ENCODE data around the gene GLO1.

GLO1 gene

DNA sequence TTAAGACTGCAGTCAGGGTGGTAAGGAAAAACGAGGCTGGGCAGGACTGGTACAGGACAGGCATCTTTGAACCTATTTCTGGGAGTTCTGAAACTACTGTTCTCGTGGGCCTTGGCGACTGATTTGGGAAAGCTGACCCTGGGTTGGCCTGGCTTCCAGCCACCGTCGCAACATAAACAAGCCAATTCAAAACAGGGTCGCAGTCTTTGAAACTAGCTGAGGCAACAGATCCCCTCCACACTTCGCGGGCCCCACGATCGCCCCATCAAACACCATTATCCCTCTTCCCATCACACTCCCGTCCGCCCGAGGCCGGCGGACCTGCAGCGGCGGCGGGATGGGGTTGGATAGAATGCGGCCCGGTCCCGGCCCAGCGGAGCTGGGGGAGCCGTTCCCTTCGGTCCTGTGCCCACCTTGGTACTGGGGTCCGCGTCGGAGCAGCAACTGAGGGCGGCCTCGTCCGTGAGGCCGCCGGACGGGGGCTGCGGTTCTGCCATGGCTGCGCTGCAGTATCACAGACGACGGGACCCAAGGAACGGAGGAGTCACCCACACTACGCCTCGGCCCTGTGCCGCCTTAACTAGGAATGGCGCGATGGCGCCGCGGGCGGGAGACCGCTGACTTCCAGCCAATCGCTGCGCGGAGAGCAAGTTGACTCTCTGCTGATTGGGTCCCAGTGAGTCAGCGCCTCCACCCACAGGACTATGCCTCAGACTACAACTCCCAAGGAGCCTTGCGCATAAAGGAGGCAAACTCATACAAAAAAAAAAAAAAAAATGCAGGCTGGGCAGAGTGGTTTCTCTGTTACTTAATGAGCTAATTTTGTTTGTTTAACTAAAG lies at the start of gene GLO1:
TSS of gene GLO1 (minus strand) at position 588 of the 840 bp plus-strand sequence. CDS start at position 497, 91 bp downstream.
- FAIRE-seq = peak; percentile 97
- DNase-seq (ENCODE audit: extremely low spot score, insufficient read length, low read depth) = peak; percentile 98

DNA sequence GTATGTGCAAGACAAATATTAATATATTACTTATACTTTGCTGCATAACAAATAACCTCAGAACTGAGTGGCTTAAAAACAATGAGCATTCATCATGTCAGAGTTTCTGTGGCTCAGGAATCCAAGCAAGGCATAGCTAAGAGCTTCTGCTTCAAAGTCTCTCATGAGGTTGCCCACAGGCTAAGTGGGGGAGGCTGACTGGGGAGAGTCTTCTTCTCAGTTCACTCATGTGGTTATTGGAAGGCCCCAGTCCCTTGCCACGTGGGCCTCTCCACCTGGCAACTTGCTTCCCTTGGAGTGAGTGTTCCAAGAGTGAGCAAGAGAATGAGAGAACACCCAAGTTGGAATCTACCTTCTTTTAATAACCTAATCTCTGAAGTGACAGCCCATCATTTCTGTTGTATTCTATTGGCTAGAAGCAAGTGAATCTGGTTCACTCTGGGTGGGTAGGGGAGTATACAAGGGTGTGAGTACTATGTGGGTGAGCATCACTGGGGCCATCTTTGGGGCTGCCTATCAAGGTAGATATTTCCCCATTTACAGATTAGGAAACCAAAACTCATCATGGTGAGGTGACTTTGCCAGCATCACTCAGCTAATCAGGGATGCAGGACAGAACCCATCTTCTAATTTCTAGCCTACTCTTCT lies 48.1 kb upstream of the GLO1 start:
- DNase-seq (ENCODE audit: extremely low spot score, insufficient read length, low read depth) (no peak), FAIRE-seq (no peak)

DNA sequence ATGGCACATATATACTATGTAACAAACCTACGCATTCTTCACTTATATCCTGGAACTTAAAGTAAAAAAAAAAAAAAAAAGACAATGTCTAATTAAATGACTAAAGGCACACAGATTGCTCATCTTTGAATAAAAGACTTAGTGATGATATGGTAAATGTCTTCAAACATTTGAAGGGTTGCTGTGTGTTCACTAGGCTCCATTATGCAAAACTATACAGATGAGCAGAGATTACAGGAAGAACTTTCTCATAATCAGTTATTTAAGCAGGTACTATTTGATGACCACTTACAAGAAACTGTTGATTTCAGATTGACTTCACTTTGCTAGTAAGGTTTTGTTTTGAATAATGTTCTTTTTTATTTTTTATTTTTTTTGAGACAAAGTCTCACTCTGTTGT lies 46.5 kb upstream of the GLO1 start:
- DNase-seq (ENCODE audit: extremely low spot score, insufficient read length, low read depth) (no peak), FAIRE-seq (no peak)

DNA sequence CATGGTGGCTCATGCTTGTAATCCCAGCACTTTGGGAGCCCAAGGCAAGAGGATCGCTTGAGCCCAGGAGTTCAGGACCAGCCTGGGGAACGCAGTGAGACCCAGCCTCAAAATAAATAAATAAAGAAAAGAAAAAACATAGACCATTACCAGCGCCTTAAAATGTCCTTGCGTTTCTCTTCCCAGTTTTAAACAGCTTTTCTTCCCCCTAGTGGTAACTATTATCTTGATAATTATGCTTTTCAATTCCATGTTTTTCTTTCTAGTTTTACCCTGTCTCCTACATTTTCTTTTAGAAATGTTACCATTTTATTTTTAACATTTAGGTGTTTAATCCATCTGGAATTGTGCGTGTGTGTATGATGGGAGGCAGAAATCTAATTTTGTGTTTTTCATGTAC lies 36.6 kb upstream of the GLO1 start:
- FAIRE-seq = peak; percentile 18
- no peak for DNase-seq (ENCODE audit: extremely low spot score, insufficient read length, low read depth)

DNA sequence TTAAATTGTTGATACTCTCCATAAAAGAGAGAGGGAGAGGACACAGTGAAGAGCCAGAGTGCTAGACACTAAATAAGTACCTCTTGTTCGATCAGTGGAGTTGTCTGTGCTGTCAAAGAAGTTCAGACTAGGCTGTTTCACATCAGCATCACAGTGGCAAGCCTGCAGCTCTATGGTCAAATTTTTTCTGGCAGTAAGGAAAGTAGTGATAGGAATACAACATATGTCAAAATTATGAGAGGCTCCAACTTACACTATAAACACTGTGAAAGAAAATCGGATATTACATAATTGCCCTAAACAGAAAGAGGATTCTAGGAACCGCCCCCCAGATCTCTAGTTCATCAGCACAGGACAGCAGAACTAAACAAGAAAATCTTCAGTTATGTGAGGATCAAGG lies 35.3 kb upstream of the GLO1 start:
- DNase-seq (ENCODE audit: extremely low spot score, insufficient read length, low read depth) (no peak), FAIRE-seq (no peak)

DNA sequence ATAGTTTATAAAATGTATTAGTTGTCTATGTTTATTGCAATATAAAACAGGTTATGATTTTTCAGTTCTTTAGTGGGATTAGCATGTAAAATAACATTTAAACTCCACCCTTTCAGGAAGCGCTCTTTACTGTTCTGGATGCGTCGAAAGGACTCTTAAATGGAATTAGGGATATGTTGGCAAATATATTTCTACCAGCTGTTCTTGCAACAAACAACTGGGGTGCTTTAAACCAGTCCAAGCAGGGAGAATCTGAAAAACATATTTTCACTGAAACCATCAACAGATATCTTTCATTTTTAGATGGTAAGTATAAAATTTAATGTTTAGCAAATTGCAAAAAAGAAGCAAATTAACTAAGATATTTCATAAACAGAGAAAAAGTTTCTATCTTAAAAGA lies 34.0 kb upstream of the GLO1 start:
- DNase-seq (ENCODE audit: extremely low spot score, insufficient read length, low read depth) (no peak), FAIRE-seq (no peak)

DNA sequence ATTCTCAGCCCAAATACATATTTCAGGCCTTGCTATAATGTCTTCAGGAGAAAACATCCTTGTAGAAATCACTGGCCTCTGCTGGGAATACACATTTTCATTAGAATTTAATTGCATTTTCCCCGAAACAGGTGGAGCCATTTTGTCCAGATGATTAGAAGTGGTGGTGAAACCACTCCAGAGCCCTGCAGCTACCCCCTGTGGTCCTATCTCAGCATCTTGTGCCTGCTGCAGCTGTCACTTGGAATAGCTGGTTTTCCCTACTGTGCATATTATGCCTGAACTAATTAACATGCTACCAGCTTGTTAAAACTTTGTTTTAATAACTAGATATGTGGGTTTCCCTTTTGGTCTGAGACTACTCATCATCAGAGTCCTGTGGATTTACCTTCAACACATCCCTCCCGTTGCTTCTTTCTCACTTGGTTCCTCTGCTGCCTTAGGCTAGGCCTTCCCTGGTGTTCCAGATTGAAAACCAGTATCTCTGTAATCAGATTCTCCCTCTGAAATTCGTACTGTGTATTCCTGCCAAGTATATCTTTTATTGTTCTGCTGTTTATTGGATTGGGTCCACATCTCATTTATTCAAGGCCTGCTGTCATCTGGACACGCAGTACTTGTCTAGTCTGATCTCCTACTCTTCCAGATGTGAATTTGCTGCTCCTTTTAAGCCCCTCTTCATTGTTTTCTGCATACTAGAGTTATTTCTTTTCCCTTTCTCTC lies 27.4 kb upstream of the GLO1 start:
- no peak for FAIRE-seq

DNA sequence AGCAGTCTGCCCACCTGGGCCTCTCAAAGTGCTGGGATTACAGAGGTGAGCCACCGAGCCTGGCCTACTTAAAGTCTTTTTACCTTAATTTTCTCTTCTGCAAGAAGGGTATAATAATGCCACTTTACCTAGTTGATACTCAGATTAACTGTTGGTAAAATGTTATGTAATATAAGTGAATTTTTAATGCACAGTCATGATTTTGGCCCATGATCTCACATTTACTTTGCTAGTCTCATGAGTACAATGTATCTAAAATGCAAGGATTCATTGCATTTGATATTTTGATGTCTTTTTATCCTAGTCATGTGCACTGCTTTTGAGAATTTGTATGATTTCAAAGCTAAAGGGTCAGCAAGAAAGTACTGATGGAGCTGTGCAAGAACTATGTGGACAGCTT lies 25.3 kb upstream of the GLO1 start:
- DNase-seq (ENCODE audit: extremely low spot score, insufficient read length, low read depth) = no peak
- FAIRE-seq = no peak

More for the DNA sequence above, 27.4 kb upstream of the GLO1 start:
- DNase-seq (ENCODE audit: extremely low spot score, insufficient read length, low read depth) = no peak

DNA sequence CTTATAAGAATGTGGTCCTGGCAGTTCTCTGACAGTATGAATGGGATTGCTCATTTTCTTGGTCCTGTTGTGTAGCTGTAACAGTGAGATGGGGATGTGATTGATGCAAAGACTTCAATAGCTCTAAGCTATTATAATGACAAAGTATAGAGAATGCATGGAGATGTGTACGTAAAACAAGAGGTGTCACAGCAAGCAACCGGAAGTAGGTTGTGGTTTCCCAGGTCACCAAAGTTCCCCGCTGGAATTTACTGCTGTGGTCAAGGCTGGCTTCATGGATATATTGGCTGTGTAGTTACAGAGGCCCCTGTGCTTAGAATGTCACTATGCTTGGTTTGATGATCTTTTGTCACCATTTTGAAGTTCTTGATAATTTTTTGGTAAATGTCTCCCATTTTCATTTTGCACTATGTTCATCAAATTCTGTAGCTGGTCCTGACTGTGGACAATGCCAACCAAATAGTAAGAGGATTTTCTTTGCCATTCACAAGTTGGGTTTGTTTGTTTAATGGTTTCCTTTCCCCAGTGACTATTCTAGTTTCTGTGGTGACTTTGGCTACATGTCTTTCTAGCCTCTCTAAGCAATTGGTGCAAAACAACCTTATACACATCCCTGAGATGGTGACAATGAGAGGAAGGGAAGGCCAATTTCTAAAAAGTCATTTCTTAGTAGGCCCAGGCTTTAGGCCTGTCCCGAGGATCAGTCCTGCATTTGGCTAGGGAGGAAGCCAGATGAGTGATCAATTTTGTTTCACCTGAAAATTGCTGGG lies 22.7 kb upstream of the GLO1 start:
- FAIRE-seq (peak; percentile 62), DNase-seq (ENCODE audit: extremely low spot score, insufficient read length, low read depth) (no peak)

DNA sequence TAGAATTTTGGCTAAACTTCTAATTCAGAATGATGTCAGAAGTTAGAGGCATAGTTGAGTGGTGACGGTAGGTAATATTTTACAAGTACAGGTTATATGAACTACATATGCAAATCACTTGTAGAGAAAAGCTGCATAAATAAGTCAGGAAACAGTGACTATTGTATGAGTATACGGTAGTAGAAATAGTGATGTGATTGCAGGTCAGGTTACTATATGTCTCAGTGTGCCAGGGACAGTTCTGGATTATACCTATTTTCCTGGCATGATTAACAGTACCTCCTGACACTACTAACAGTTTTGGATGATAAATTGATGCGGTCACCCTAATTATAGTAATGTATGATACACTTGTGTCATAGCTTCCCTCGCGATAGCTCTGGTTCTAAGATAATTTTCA lies 21.4 kb upstream of the GLO1 start:
- no peak for DNase-seq (ENCODE audit: extremely low spot score, insufficient read length, low read depth)
- FAIRE-seq = no peak

DNA sequence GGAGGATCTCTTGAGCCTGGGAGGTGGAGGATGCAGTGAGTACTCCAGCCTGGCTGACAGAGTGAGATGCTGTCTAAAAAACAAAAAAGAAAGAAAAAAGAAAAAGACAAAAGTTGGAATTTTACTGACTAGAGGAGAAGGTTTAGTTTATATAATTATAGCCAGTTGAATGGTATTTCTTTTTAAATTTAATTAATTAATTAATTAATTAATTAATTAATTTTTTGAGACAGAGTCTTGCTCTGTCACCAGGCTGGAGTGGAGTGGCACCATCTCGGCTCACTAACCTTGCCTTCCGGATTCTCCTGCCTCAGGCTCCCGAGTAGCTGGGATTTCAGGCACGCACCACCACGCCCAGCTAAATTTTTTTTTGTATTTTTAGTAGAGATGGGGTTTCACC lies 20.8 kb upstream of the GLO1 start:
- no peak for DNase-seq (ENCODE audit: extremely low spot score, insufficient read length, low read depth)
- FAIRE-seq = no peak

DNA sequence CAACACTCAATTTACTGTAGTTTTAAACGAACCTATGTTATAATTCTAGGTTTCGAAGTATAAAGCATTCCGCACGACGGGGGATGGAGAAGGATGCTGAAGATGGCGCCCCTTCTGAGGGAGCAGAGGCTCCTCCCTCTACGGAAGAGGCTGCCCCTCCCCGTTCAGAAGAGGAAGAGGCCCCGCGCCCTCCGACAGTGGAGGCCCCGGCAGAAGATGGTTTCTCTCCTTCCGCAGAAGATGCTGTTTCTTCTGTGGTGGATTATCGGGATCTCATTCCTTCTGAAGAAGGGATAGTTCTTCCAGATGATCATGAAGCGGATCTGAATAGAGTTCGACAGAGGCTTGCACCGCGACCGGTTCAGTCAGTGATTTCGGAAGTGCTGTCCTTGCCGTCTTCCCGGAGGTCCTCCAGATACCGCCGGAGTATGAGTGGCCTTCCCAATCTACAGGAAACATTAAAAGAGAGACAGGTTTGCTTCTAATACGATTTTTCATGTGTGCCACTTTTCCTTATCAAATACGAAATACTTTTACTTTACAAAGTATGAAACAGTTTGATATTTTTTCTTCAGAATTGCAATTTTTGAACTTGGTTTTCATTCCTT lies 19.9 kb upstream of the GLO1 start:
- FAIRE-seq = no peak
- no peak for DNase-seq (ENCODE audit: extremely low spot score, insufficient read length, low read depth)

DNA sequence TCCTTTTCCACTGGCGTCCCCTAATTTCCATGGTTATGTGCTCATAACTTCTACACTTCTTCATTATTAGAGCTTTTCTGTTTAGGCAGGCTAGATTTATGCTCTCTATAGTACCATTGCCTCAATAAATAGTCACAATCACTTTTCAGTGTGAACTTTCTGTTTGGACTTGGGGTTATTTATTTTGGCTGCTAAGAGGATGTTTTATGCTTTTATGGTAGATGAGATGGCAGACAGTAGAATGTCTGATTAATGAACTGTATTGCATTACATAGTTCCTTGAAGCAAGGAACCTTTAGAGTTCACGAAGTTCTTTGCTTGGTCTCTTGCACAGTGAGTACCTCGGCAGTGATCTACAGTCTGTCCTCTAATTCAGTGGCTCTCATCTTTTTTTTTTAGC lies 19.1 kb upstream of the GLO1 start:
- FAIRE-seq (no peak), DNase-seq (ENCODE audit: extremely low spot score, insufficient read length, low read depth) (no peak)

DNA sequence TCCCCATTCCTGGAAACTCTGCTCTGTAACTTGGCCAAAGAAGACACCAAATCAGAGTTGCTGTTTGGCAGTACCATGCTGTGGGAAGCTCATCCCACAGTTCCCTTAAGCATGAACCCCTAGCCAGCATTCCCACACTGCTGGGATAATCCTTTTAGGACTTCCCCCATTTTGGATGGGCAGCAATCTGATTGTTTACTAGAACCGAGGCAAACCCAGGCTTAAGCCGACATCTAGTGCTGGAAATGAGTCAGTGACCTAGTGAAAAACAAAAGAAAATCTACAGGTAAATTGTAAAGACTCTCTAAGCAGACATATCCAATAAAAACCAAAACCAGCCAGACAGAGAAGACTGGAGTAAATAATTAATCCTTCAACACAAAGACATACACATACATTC lies 17.4 kb upstream of the GLO1 start:
- DNase-seq (ENCODE audit: extremely low spot score, insufficient read length, low read depth) = no peak
- no peak for FAIRE-seq

DNA sequence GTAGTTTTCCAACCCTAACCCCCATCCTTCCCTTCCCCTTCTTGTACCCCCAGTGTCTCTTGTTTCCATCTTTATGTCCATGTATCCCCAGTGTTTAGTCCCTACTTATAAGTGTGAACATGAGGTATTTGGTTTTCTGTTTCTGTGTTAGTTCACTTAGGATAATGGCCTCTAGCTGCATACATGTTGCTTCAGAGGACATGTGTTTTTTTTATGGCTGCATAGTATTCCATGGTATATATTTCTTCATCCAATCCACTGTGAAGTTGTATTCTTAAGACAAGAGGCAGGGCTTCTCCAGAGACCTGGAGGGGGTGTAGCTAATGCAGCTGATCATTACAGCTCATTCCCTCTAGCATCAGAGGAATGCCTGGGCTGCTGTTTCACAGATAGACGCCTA lies 16.4 kb upstream of the GLO1 start:
- DNase-seq (ENCODE audit: extremely low spot score, insufficient read length, low read depth) = no peak
- FAIRE-seq = no peak

DNA sequence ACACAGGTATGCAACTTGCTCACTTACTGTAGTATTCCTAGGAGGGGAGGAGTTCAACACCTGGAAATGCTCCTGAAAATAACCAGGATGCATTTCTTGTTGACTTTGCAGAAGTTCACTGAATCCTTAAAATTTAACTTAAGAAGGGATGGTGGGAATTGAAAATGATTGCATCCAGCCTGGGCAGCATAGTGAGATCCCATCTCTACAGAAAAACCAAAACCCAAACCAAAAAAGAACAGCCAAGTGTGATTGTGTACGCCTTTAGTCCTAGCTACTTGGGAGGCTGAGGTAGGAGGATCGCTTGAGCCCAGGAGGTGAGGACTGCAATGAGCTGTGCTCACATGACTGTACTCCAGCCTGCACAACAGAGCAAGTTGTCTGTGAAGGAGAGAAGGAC lies 13.9 kb upstream of the GLO1 start:
- DNase-seq (ENCODE audit: extremely low spot score, insufficient read length, low read depth) (no peak), FAIRE-seq (no peak)

DNA sequence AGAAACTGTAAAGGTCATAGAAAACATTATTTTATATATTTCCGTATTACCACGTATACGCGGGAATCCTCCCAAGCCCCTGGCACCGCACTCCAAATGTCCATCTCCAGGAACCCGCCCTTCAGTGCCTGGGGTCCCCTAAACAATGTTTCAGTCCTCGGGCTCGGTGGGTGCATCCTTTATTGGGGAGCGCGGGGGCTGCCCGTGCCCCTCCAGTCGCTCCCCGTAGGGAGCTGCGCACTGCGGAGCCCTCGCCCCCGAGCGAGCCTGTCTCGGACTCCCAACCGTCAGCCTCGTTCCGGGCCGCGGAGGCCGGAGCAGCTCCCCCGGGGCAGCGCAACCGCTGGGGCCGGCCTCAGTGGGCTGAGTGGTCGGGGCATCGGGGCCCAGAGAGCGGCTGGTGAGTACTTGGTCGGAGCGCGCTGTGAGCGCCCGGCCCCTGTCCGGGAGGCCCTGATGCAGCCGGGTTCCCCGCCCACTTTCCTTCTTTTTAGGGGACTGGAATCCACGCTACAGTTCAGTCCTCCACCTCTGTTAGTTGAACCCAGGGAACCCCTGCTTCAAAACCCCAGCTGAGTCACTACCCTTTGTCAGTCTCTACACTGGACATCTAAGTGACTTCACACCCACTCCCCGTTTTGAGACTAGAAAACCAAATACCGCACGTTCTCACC lies 12.2 kb upstream of the GLO1 start, which contains the start of gene DNAH8:
TSS of gene DNAH8 (plus strand) at position 296 of the 674 bp plus-strand sequence. CDS start 7,499 bp downstream, outside the sequence.
- DNase-seq (ENCODE audit: extremely low spot score, insufficient read length, low read depth) = no peak

DNA sequence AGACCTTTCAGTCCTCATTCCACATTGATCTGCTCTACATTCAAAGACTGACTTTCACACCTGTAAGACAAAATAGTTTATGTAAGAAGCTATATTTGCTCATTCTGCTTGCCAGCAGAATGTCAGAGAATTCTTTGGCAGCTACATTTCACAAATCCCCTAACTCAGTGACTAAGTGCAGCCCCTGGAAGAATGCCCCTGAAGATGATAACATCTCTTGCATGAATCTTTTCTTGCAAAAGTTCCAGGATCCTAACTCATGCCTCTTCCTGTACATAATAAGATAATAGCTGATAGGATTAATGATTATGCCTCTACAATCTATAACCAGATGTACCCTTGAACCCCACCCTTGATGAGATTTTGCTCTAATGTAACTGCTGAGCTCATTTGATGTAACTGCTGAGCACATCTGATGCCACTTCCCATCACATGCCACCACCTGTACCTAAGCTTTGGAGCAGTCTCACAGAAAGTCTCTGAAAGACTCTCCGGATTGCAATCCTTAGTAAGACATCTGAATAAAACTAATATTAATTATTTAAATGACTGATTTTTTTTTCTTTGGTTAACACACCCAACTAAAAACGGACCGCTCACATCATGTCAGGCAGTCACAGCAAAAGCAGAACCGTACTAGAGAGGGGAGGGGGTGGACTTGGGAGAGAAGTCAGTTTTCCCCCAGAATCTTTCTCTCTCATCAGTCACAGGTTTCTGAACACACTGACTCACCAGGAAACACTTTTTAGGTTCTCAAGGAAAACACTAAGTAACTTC lies 11.5 kb upstream of the GLO1 start:
- no peak for FAIRE-seq
- DNase-seq (ENCODE audit: extremely low spot score, insufficient read length, low read depth) = no peak

More for the DNA sequence above, 12.2 kb upstream of the GLO1 start, which contains the start of gene DNAH8:
- FAIRE-seq = no peak

Data from GM18507 (cell line).